Neural progenitor cell (in vitro differentiated cells): Measurements from ENCODE around the gene GALNT8. TPM values are rescaled to one million over a fixed set of nuclear protein-coding genes. Genes with fewer than 3 reads are reported as not detected.
A peak's percentile ranks its signal among the peaks of the same experiment; 100 is the strongest.

Experiments used
- DNase-seq: peaks from one replicate; pipeline ENCODE4 v3.0.0-alpha.2; 2016; ENCODE audit warnings: low spot score
- H2AFZ ChIP-seq: fragments of 200-600 bp; sonication (generic); replicated peaks from 2 replicates; pipeline ENCODE4 v1.6.1; 2016; ENCODE audit warnings: antibody characterized with exemption
- H3F3A ChIP-seq: fragments of 200-600 bp; sonication (generic); 2 replicates; pipeline ENCODE4 v1.6.1; 2016; ENCODE audit warnings: antibody characterized with exemption, low read depth
- H3K27ac ChIP-seq: fragments of 200-600 bp; sonication (generic); 2 replicates; pipeline ENCODE4 v1.5.1; 2016; ENCODE audit warnings: mild to moderate bottlenecking
- H3K27me3 ChIP-seq: fragments of 200-600 bp; sonication (generic); 2 replicates; pipeline ENCODE4 v1.6.1; 2016; ENCODE audit warnings: mild to moderate bottlenecking, moderate library complexity
- H3K36me3 ChIP-seq: fragments of 200-600 bp; sonication (generic); 2 replicates; pipeline ENCODE4 v1.5.1; 2016
- H3K4me1 ChIP-seq: fragments of 200-600 bp; sonication (generic); 2 replicates; pipeline ENCODE4 v1.6.1; 2016; ENCODE audit warnings: mixed run types
- H3K4me2 ChIP-seq: fragments of 200-600 bp; sonication (generic); 2 replicates; pipeline ENCODE4 v1.6.1; 2016
- H3K4me3 ChIP-seq: fragments of 200-600 bp; sonication (generic); 2 replicates; pipeline ENCODE4 v1.5.1; 2016
- H3K79me2 ChIP-seq: fragments of 200-600 bp; sonication (generic); 2 replicates; pipeline ENCODE4 v1.6.1; 2016; ENCODE audit warnings: low read depth
- H3K9ac ChIP-seq: fragments of 200-600 bp; sonication (generic); 2 replicates; pipeline ENCODE4 v1.6.1; 2016
- H3K9me3 ChIP-seq: fragments of 200-600 bp; sonication (generic); 2 replicates; pipeline ENCODE4 v1.5.1; 2016; ENCODE audit warnings: low read depth
- H4K20me1 ChIP-seq: fragments of 200-600 bp; sonication (generic); 2 replicates; pipeline ENCODE4 v1.6.1; 2016; ENCODE audit warnings: low read depth
- H3K27ac Mint-ChIP-seq: 3 replicates; pipeline ENCODE4 v1.8.0; 2021; ENCODE audit warnings: mixed read lengths
- H3K27me3 Mint-ChIP-seq: 2 replicates; pipeline ENCODE4 v1.8.0; 2022; ENCODE audit warnings: low read depth, mild to moderate bottlenecking, inconsistent platforms, moderate library complexity, mixed read lengths; ENCODE audit not compliant: insufficient read depth
- H3K36me3 Mint-ChIP-seq: 3 replicates; pipeline ENCODE4 v1.8.0; 2021; ENCODE audit warnings: mixed read lengths
- H3K4me1 Mint-ChIP-seq: 3 replicates; pipeline ENCODE4 v1.8.0; 2021; ENCODE audit warnings: mixed read lengths
- H3K4me3 Mint-ChIP-seq: 3 replicates; pipeline ENCODE4 v1.8.0; 2021; ENCODE audit warnings: mild to moderate bottlenecking, moderate library complexity, mixed read lengths
- H3K9me3 Mint-ChIP-seq: 3 replicates; pipeline ENCODE4 v1.8.0; 2020; ENCODE audit warnings: mixed read lengths
- EZH2 ChIP-seq: fragments of 200-600 bp; sonication (generic); IDR thresholded peaks from 2 replicates; pipeline ENCODE4 v1.6.1; 2017; ENCODE audit warnings: antibody characterized with exemption, mild to moderate bottlenecking, moderate library complexity
- EZH2phosphoT487 ChIP-seq: fragments of 200-600 bp; sonication (generic); IDR thresholded peaks from 2 replicates; pipeline ENCODE4 v1.6.1; 2017; ENCODE audit warnings: antibody characterized with exemption
- total RNA-seq: library from RNA; depleted of rRNA; stranded (reverse); fragments of >200 nt; gene quantifications from 2 replicates; pipeline ENCODE4 v1.2.3, GENCODE V29; 2015; ENCODE audit warnings: low replicate concordance
- TF ChIP-seq, protein P1 (sequence below): fragments of 200-600 bp; sonication (generic); IDR thresholded peaks from 2 replicates; pipeline ENCODE4 v1.5.1; 2017; ENCODE audit warnings: antibody characterized with exemption, mild to moderate bottlenecking

The GALNT8 gene
- total RNA-seq, 1 donor from 2014 or later = 2.6 TPM

- peaks cover 5% of the 10 kb centered on the region for H3K36me3 ChIP-seq
- H3K4me3 ChIP-seq = no peak overlapping the region
- Mint-ChIP-seq H3K4me1 (no peaks in the 10 kb centered on the region), H3K36me3 (no peaks in the 10 kb centered on the region), H3K9me3 (no peaks in the 10 kb centered on the region), H3K4me3 (no peak overlapping the region), H3K27me3 (no peaks in the 10 kb centered on the region), H3K27ac (no peak overlapping the region)
- no peak overlapping the region for H3K9ac ChIP-seq
- H4K20me1 ChIP-seq = no peaks in the 10 kb centered on the region
- no peaks in the 10 kb centered on the region for H3K27me3 ChIP-seq
- no peaks in the 10 kb centered on the region for H3K9me3 ChIP-seq
- H3K4me1 ChIP-seq = no peaks in the 10 kb centered on the region
- TF ChIP-seq EZH2 (no peak), EZH2phosphoT487 (no peak)
- TF ChIP-seq, protein P1, sequence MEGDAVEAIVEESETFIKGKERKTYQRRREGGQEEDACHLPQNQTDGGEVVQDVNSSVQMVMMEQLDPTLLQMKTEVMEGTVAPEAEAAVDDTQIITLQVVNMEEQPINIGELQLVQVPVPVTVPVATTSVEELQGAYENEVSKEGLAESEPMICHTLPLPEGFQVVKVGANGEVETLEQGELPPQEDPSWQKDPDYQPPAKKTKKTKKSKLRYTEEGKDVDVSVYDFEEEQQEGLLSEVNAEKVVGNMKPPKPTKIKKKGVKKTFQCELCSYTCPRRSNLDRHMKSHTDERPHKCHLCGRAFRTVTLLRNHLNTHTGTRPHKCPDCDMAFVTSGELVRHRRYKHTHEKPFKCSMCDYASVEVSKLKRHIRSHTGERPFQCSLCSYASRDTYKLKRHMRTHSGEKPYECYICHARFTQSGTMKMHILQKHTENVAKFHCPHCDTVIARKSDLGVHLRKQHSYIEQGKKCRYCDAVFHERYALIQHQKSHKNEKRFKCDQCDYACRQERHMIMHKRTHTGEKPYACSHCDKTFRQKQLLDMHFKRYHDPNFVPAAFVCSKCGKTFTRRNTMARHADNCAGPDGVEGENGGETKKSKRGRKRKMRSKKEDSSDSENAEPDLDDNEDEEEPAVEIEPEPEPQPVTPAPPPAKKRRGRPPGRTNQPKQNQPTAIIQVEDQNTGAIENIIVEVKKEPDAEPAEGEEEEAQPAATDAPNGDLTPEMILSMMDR = no peak
- H3K79me2 ChIP-seq = no peaks in the 10 kb centered on the region
- no peak overlapping the region for H2AFZ ChIP-seq
- H3K27ac ChIP-seq = no peak overlapping the region
- DNase-seq = peak; percentile 12
- H3F3A ChIP-seq = no peaks in the 10 kb centered on the region
- H3K4me2 ChIP-seq = no peak overlapping the region
Measured at GRCh38 chr12:4786795-4787194, 66.6 kb downstream of the GALNT8 start.

DNA sequence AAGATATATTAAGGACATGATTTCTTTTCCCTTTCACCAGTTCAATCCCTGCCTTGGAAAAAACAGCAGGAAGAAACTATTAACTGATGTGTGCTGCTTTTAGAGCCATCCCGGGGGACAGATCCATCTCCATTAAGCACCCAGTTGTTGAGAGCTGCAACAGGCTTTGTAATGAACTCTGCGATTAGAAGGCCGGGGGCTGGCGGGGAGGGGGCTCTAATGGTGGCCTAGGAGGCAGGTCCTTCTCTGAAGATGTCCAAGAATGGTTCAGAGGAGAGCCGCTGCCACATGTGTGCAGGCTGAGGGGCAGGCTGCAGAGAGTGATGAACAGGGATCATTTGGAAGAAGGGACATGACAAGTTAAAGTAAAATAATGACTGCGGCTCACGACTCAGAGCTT lies 67.8 kb downstream of the GALNT8 start:
- Mint-ChIP-seq H3K27ac (no peak overlapping the region), H3K4me1 (no peaks in the 10 kb centered on the region), H3K9me3 (no peaks in the 10 kb centered on the region), H3K4me3 (no peak overlapping the region), H3K36me3 (no peaks in the 10 kb centered on the region), H3K27me3 (no peaks in the 10 kb centered on the region)
- Histone ChIP-seq H3K9me3 (no peaks in the 10 kb centered on the region), H3K9ac (no peak overlapping the region), H3K79me2 (no peaks in the 10 kb centered on the region), H2AFZ (no peak overlapping the region), H3K27me3 (no peaks in the 10 kb centered on the region), H3K4me1 (no peaks in the 10 kb centered on the region), H3F3A (no peaks in the 10 kb centered on the region), H3K4me3 (no peak overlapping the region), H3K36me3 (peaks cover 5% of the 10 kb centered on the region), H3K4me2 (no peak overlapping the region), H4K20me1 (no peaks in the 10 kb centered on the region), H3K27ac (no peak overlapping the region)
- TF ChIP-seq EZH2 (no peak), EZH2phosphoT487 (no peak)
- TF ChIP-seq, protein P1 = no peak
- no peak for DNase-seq

DNA sequence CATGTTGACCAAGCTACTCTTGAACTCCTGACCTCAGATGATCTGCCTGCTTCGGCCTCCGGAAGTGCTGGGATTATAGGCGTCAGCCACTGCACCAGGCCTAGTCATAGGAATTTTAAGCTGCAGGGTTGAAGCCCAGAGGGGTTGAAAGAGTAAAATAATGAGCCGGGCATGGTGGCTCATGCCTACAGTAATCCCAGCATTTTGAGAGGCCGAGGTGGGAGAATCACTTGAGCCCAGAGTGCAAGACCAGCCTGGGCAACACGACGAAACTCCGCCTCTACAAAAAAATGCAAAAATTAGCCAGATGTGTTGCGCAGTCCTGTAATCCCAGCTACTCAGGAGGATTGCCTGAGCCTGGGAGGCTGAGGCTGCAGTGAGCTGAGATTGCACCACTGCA lies 69.6 kb downstream of the GALNT8 start:
- Mint-ChIP-seq H3K9me3 (no peaks in the 10 kb centered on the region), H3K27ac (no peak overlapping the region), H3K36me3 (no peaks in the 10 kb centered on the region), H3K27me3 (no peaks in the 10 kb centered on the region), H3K4me3 (no peak overlapping the region), H3K4me1 (peaks cover 4% of the 10 kb centered on the region)
- Histone ChIP-seq H3K27ac (no peak overlapping the region), H3K9ac (no peak overlapping the region), H3K9me3 (no peaks in the 10 kb centered on the region), H4K20me1 (no peaks in the 10 kb centered on the region), H3K4me3 (no peak overlapping the region), H3K4me1 (no peaks in the 10 kb centered on the region), H3F3A (no peaks in the 10 kb centered on the region), H3K36me3 (peaks cover 5% of the 10 kb centered on the region), H3K4me2 (no peak overlapping the region), H3K79me2 (no peaks in the 10 kb centered on the region), H2AFZ (no peak overlapping the region), H3K27me3 (no peaks in the 10 kb centered on the region)
- TF ChIP-seq EZH2phosphoT487 (no peak), EZH2 (no peak)
- TF ChIP-seq, protein P1 = no peak
- DNase-seq = no peak
